ENCODE data around the gene TMOD1. TPM values are rescaled to one million over a fixed set of nuclear protein-coding genes. Genes with fewer than 3 reads are reported as not detected.
"Not testable (repeated sequence)": the region's sequence is repeated elsewhere in the genome, so short reads cannot be mapped to it uniquely, and the experiment has no call there.

TMOD1 gene
- total RNA-seq, 1 donor from 2014 or later: 0.86 TPM

DNA sequence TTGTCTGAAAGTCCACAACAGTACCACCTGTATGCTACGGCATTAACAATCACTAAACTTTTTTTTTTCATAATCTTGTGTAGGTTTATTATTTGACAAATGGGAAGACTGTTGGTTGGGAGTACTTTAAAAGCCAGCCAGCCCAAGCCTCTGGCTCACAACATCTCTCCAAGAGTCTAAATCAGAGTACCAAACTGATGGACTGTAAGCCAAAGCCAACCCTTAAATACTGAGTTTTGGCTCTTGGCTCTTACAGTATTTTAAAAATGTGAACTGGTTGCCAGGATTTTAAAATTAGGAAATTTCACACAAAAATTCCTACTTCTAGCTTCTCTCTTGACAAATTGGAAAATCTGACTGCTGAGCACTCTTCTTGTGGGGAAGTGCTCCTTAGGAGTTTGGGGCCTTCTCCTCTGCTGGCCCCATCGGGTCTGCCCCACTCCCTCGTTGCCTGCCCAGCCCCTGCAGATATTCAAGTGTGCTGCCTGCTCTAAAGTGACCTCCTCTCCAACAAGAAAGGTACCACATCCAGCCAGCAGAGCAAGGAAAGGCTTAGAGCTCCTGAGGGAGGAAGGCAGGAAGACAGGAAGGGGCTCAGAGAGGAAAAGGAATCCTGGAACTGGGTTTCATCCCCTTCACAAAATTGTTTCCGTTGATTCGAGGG, 21.8 kb upstream of the TMOD1 start:
- Mint-ChIP-seq H3K4me1 (ENCODE audit: low read depth) (no peaks in the 10 kb centered on the region), H3K27ac (no peak overlapping the region), H3K4me3 (no peak overlapping the region), H3K27me3 (ENCODE audit: insufficient read depth) (no peaks in the 10 kb centered on the region), H3K36me3 (ENCODE audit: low read depth) (peaks cover 30% of the 10 kb centered on the region), H3K9me3 (no peaks in the 10 kb centered on the region)
- DNase-seq (ENCODE audit: low spot score): no peak
- intact Hi-C loops (cut with micrococcal nuclease): no loop called here

DNA sequence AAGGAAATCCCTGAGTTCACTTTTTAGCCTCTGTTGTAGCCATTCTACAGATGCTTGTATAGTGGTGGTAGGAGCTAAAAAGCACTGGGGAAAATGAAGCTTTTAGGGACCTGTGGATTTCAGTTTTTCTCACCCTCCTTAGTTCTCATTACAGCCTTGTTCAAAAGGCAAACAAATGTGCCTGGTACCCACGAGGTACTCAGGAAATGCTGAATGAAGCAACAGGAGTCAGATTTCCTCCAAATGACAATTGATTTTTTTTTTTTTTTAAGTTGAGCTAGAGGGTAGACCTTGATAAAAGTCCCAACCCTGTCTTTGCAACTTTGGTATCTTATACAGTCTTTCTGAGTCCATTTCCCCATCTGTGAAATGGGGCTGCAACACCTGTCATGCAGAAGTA, 21.3 kb upstream of the TMOD1 start:
- no peaks in the 10 kb centered on the region for H3K9me3 Mint-ChIP-seq
- intact Hi-C loops (cut with micrococcal nuclease): no loop called here
- no peaks in the 10 kb centered on the region for H3K4me1 Mint-ChIP-seq (ENCODE audit: low read depth)
- H3K36me3 Mint-ChIP-seq (ENCODE audit: low read depth): peaks cover 25% of the 10 kb centered on the region
- H3K4me3 Mint-ChIP-seq: no peak overlapping the region
- no peaks in the 10 kb centered on the region for H3K27me3 Mint-ChIP-seq (ENCODE audit: insufficient read depth)
- DNase-seq (ENCODE audit: low spot score): no peak
- no peak overlapping the region for H3K27ac Mint-ChIP-seq

DNA sequence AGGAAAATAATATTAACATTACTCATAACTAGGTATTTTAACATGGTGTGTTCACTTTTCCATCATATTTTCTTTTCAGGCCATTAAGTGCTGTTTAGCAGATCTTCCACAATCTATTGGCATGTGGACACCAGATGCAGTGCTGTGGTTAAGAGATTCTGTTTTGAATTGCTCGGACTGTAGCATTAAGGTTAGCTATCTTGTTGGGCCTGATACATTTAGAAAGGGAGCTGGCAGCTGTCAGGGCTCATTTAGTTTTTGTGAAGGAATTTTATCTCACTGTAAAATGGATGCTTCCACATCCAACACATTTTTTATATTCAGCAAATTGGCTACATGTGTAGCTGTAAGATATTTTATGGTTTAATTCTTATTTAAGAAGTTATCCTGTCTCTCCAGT, 20.7 kb upstream of the TMOD1 start:
- intact Hi-C loops (cut with micrococcal nuclease): no loop called here
- H3K4me3 Mint-ChIP-seq: no peak overlapping the region
- peaks cover 27% of the 10 kb centered on the region for H3K36me3 Mint-ChIP-seq (ENCODE audit: low read depth)
- no peaks in the 10 kb centered on the region for H3K9me3 Mint-ChIP-seq
- H3K27me3 Mint-ChIP-seq (ENCODE audit: insufficient read depth): no peaks in the 10 kb centered on the region
- no peaks in the 10 kb centered on the region for H3K4me1 Mint-ChIP-seq (ENCODE audit: low read depth)
- no peak for DNase-seq (ENCODE audit: low spot score)
- no peak overlapping the region for H3K27ac Mint-ChIP-seq

DNA sequence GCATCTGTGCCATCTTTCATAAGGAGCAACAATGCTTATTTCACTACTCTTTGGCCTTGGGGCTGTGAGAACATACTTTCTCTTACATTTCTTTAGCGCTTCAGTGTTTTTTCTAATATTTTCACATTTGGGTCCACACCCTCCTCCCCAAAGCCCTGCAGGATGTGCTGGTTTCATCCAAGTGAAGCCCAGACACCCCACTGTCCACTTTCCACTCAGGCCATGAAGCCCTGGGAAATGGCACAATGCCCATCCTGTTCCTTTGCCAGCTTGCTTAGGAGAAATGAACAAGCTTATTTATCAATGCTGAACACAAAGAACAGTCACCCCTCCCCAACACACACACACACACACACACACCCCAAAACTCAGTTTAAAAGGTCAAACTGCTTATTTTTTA, 17.3 kb upstream of the TMOD1 start:
- H3K36me3 Mint-ChIP-seq (ENCODE audit: low read depth): peaks cover 41% of the 10 kb centered on the region

DNA sequence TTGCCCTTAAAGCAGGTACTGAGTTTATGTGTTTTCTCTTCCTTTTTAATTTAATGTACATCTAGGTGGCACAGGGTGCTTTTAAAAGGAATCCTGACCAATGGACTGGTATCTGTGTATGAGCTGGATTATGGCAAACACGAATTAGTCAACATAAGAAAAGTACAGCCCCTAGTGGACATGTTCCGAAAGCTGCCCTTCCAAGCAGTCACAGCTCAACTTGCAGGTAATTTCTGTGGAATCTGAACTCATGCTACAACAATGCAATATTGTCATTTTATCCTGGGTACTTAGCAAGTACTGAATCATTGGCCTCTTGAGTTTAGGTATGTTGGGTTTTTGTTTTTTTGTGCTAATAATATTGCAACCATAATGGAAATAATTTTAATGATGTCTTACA, 14.4 kb upstream of the TMOD1 start:
- no peaks in the 10 kb centered on the region for H3K27me3 Mint-ChIP-seq (ENCODE audit: insufficient read depth)
- peaks cover 47% of the 10 kb centered on the region for H3K36me3 Mint-ChIP-seq (ENCODE audit: low read depth)
- H3K4me1 Mint-ChIP-seq (ENCODE audit: low read depth): no peaks in the 10 kb centered on the region
- H3K9me3 Mint-ChIP-seq: peaks cover 16% of the 10 kb centered on the region
- H3K27ac Mint-ChIP-seq: no peak overlapping the region
- DNase-seq (ENCODE audit: low spot score): no peak
- no peak overlapping the region for H3K4me3 Mint-ChIP-seq
- intact Hi-C loops (cut with micrococcal nuclease): no loop called here

More for the DNA sequence above, 17.3 kb upstream of the TMOD1 start:
- intact Hi-C loops (cut with micrococcal nuclease): no loop called here
- H3K9me3 Mint-ChIP-seq: peaks cover 8% of the 10 kb centered on the region
- H3K4me3 Mint-ChIP-seq: no peak overlapping the region
- H3K27me3 Mint-ChIP-seq (ENCODE audit: insufficient read depth): no peaks in the 10 kb centered on the region
- H3K27ac Mint-ChIP-seq: no peak overlapping the region
- H3K4me1 Mint-ChIP-seq (ENCODE audit: low read depth): no peaks in the 10 kb centered on the region
- DNase-seq (ENCODE audit: low spot score): no peak

DNA sequence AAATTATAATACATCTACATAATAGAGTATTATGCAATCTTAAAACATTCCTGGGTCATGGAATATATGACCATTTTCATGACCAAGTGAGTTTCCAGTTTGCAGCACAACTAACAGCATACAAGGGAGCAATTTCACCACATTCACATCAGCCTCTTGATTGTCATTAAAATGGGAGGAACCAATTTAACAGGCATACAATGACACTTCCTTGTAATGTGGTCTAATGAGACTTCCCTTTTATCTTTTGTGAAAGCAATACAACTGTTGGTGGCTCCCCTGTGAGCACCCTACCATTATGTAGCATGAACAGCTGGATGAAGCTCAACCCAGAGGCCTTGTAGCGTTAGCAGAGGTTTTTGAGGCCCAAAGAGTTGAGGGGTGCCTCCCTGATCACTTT, 13.6 kb upstream of the TMOD1 start:
- intact Hi-C loops (cut with micrococcal nuclease): no loop called here
- DNase-seq (ENCODE audit: low spot score): no peak
- H3K36me3 Mint-ChIP-seq (ENCODE audit: low read depth): peaks cover 44% of the 10 kb centered on the region
- H3K27ac Mint-ChIP-seq: no peak overlapping the region
- peaks cover 16% of the 10 kb centered on the region for H3K9me3 Mint-ChIP-seq
- no peaks in the 10 kb centered on the region for H3K4me1 Mint-ChIP-seq (ENCODE audit: low read depth)
- no peaks in the 10 kb centered on the region for H3K27me3 Mint-ChIP-seq (ENCODE audit: insufficient read depth)
- no peak overlapping the region for H3K4me3 Mint-ChIP-seq

DNA sequence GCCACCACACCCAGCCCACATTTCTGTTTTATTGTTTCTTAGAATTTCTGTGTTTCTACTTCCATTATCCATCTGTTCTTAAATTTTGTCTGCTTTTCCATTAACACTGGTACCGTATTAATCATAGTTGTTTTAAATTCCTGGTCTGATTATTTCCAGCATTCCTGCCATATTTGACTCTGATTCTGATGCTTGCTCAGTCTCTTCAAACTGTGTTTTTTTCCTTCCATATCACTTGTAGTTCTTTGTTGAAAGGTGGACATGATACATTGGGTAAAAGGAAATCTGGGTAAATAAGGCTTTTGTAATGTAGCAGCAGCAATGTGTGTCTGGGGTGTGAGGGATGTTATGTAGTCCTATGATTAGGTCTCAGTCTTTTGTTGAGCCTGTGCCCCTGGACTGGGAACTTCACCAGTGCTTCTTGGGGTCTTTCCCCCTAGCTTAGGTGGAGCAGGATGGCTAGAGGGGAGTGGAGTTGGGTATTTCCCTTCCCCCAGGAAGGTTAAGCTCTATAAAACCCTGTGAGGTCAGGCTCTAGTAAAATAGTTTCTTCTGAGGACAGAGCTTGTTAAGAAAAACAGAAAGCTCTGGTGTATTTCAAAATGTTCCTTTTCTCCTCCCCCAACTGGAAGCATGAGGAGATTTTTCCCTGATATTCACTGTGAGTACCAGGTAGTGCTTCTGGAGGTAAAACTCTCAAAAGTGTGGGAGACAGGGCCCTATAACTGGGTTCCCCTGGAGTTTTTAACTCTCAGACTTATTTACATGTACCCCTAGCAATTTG, 10.1 kb upstream of the TMOD1 start:
- no peak for DNase-seq (ENCODE audit: low spot score)
- intact Hi-C loops (cut with micrococcal nuclease): no loop called here
- H3K36me3 Mint-ChIP-seq (ENCODE audit: low read depth): peaks cover 38% of the 10 kb centered on the region
- no peak overlapping the region for H3K27ac Mint-ChIP-seq
- peaks cover 16% of the 10 kb centered on the region for H3K9me3 Mint-ChIP-seq
- no peaks in the 10 kb centered on the region for H3K27me3 Mint-ChIP-seq (ENCODE audit: insufficient read depth)
- H3K4me1 Mint-ChIP-seq (ENCODE audit: low read depth): no peaks in the 10 kb centered on the region
- H3K4me3 Mint-ChIP-seq: no peak overlapping the region

DNA sequence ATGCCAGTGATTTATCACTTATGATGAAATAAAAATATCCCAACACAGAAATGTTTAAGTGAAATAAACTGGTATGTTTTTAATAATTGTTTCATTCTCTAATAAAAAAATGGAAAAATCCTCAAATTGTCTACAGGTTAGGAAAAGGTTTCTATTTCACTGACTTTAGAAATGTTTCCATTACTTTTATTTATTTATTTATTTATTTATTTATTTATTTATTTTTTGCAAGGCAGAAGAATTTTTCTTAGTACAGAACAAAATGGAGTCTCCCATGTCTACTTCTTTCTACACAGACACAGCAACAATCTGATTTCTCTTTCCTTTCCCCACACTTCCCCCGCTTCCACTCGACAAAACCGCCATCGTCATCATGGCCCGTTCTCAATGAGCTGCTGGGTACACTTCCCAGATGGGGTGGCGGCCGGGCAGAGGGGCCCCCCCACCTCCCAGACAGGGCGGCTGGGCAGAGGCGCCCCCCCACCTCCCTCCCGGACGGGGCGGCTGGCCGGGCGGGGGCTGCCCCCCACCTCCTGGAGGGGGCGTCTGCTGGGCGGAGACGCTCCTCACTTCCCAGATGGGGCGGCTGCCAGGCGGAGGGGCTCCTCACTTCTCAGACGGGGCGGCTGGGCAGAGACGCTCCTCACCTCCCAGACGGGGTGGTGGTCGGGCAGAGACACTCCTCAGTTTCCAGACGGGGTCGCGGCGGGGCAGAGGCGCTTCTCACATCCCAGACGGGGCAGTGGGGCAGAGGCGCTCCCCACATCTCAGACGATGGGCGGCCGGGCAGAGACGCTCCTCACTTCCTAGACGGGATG, 3.7 kb upstream of the TMOD1 start:
- H3K9me3 Mint-ChIP-seq; H3K27ac Mint-ChIP-seq; intact Hi-C loops (cut with micrococcal nuclease); H3K4me3 Mint-ChIP-seq; DNase-seq (ENCODE audit: low spot score); H3K4me1 Mint-ChIP-seq (ENCODE audit: low read depth): not testable (repeated sequence)
- peaks cover 29% of the 10 kb centered on the region for H3K27me3 Mint-ChIP-seq (ENCODE audit: insufficient read depth)
- H3K36me3 Mint-ChIP-seq (ENCODE audit: low read depth): peaks cover 14% of the 10 kb centered on the region

DNA sequence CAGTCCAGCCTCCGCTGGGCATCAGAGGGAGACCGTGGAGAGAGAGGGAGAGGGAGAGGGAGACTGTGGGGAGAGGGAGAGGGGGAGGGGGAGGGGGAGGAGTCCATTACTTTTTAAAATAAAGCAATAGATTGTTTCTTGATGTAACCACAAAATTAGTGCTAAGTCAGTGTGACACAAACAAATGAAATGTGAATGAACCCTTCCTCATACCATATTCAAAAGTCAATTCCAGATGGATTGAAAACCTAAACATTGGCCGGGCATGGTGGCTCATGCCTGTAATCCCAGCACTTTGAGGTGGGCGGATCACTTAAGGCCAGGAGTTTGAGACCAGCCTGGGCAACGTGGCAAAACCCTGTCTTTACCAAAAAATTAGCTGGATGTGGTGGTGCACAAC, 2.6 kb upstream of the TMOD1 start:
- H3K9me3 Mint-ChIP-seq; DNase-seq (ENCODE audit: low spot score); H3K27ac Mint-ChIP-seq; H3K4me3 Mint-ChIP-seq; intact Hi-C loops (cut with micrococcal nuclease): not testable (repeated sequence)
- Mint-ChIP-seq H3K27me3 (ENCODE audit: insufficient read depth) (peaks cover 40% of the 10 kb centered on the region), H3K4me1 (ENCODE audit: low read depth) (peaks cover 20% of the 10 kb centered on the region), H3K36me3 (ENCODE audit: low read depth) (peaks cover 14% of the 10 kb centered on the region)

DNA sequence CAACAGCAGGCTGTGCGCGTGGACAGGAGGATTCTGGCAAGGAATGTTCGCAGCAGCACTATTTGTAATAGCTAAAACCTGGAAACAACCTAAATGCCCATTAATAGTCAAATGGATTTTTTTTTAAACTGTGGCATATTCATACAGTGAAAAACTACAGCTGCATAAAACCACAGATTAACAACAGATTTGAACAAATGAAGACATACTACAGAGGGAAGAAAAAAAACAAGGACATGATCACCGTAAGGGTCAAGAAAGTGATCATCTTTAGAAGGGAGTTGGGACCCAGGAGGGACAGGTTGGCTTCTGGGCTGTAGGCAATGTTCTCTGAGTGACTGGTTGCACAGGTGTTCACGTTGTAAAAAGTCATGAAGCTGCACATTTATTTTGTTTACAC, 1.2 kb upstream of the TMOD1 start:
- Mint-ChIP-seq H3K4me3 (peak overlapping the region; percentile 46), H3K9me3 (no peaks in the 10 kb centered on the region), H3K4me1 (ENCODE audit: low read depth) (peaks cover 25% of the 10 kb centered on the region), H3K27ac (no peak overlapping the region), H3K36me3 (ENCODE audit: low read depth) (peaks cover 14% of the 10 kb centered on the region), H3K27me3 (ENCODE audit: insufficient read depth) (peaks cover 52% of the 10 kb centered on the region)
- intact Hi-C loops (cut with micrococcal nuclease): loop anchor here (2.0 to 10.0 kb wide), 3 partner anchors 89 to 355 kb away; partner anchors contain the start of gene FOXE1
- DNase-seq (ENCODE audit: low spot score): no peak

DNA sequence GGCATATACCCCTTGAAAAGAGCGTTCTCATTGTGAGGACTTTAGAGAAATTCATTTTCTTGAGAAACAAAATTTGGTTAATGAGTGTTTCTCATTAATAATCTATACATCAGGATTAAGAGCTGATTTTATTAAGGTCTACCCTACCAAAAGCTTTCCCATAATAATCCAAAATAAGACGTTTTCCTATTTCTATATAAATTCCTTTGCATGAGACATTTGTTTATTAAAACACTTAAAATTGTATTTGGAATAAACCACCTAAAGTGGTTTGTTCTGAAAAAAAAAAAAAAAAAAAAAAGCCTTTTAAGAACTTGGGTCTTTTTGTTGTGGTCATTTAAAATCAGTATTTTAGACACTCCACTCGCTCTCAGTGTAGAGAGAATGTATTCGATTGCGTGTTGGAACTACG, 695 bp upstream of the TMOD1 start:
- Mint-ChIP-seq H3K36me3 (ENCODE audit: low read depth) (peaks cover 11% of the 10 kb centered on the region), H3K27me3 (ENCODE audit: insufficient read depth) (peaks cover 52% of the 10 kb centered on the region), H3K4me1 (ENCODE audit: low read depth) (peaks cover 25% of the 10 kb centered on the region), H3K9me3 (no peaks in the 10 kb centered on the region), H3K4me3 (peak overlapping the region; percentile 74), H3K27ac (peak overlapping the region; percentile 31)
- intact Hi-C loops (cut with micrococcal nuclease): loop anchor here (1.0 to 10.0 kb wide), 4 partner anchors 11 to 354 kb away; partner anchors contain the start of gene FOXE1
- no peak for DNase-seq (ENCODE audit: low spot score)

DNA sequence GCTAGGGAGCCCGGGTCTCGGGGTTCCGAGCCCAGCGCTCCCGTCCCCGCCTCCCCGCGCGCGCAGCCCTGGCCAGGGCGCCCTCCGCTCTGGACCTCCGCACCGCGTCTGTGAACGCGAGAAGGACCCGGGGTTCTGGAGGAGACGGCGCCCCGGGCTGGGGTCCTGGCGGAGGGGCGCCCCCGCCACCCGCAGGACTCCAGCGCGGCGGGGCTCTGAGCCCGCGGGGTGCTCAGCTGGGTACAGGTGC, 431 bp downstream of the TMOD1 start:
- Mint-ChIP-seq H3K9me3 (no peaks in the 10 kb centered on the region), H3K4me3 (no peak overlapping the region), H3K27ac (no peak overlapping the region), H3K36me3 (ENCODE audit: low read depth) (peaks cover 3% of the 10 kb centered on the region), H3K27me3 (ENCODE audit: insufficient read depth) (peaks cover 52% of the 10 kb centered on the region), H3K4me1 (ENCODE audit: low read depth) (peaks cover 25% of the 10 kb centered on the region)
- intact Hi-C loops (cut with micrococcal nuclease): loop anchor here (1.0 to 10.0 kb wide), 4 partner anchors 9 to 353 kb away; partner anchors contain the start of gene FOXE1
- no peak for DNase-seq (ENCODE audit: low spot score)

Data from activated T-helper 1 cell treated with anti-CD3 and anti-CD28 coated beads, Interleukin-12 subunit alpha, Interleukin-12 subunit beta, Interleukin-2, Interleukin-4 antibody, amounts not matched to agents 30 ng/mL and 10 ng/mL and 1 ng/mL, durations not matched to agents 14 hours and 24 hours and 36 hours (primary cell).